ENCODE measurements around the gene PPFIBP1.
A peak's percentile ranks its signal among the peaks of the same experiment; 100 is the strongest.

PPFIBP1 gene

DNA sequence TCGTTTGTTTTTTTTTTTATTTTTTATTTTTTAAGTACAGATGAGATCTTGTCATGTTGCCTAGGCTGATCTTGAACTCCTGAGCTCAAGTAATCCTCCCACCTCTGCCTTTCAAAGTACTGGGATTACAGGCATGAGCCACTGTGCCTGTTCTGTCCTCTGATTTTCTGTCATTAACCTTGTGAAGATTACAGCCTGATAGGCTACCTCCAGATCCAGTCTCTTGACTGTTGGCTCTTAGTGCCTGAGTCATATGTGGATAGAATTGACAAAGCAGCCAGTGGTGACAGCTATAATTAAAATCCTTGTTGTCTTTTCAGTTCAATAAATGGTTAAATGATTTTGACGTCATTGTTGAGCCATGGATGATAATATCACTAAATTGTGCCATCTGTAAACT, 151.0 kb downstream of the PPFIBP1 start:
- DNase-seq = no peak

DNA sequence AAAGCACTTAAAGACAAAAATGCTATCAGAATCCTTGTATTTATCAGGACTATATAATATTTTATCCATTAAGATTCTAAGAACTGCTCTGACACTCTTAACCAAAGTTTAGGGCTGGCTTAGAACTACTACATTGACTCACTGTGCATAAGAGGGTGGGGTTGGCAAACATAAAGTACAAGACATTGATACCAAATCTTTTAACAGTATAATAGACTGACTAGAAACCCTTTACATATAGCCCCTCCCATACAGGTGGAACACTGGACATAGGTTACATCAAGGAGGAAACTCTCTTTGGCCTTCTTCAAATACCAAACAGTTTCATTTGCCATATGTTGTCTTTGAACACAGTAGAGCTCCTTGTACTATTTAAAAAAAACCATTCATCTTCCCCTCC, 156.6 kb downstream of the PPFIBP1 start:
- DNase-seq = no peak

DNA sequence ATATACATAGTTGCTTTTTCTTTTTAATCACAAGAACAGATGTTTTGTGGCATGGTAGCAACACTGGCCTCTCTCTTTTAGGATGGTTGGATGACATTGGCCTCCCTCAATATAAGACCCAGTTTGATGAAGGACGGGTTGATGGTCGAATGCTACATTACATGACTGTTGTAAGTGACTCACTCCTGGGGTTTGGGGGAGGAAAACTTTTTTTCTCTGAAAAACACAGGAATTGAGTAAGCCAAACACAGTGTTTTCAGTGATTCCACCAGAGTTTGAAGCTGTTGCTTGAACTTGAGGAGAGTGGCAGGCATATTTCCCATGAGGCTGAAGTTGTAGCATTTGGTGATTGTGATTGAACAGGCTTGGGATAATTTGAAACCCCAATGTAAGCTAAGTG, 158.5 kb downstream of the PPFIBP1 start:
- DNase-seq = no peak

DNA sequence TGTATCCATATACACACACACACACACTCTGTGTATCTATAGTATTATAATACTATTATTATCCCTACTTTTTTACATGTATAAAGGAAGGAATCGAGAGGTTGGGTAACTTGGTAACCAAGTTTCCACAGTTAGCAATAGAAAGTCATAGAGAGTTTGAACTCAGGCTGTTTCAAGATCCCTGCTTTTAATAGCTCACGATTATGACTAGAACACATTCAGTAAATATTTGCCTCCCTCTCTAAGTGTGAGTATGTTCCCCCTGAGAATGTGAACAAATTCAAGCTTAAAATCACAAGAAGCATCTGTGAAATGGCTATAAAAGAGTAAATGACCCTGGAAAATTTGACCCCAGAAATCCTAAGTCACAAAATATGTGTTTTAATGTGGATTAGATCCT, 161.3 kb downstream of the PPFIBP1 start:
- DNase-seq = no peak

DNA sequence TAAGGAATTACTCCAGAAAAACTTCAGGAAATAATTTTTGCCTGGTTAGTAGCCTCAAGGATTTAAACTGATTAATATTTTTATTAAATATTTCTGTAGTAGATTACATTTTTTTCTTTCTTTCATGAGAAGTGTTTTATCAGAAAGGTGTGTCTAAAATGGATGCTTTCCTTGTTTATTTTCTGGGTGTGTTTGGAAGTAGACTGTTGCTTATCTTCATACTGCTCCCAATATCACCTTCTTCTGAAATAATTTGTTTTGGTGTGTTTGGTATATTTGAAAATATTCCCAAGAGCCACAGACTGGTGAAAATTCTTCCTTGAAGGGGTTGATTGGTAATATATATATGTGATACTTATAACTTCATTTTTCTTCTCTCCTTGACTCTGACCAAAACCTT, 162.1 kb downstream of the PPFIBP1 start:
- no peak for DNase-seq

DNA sequence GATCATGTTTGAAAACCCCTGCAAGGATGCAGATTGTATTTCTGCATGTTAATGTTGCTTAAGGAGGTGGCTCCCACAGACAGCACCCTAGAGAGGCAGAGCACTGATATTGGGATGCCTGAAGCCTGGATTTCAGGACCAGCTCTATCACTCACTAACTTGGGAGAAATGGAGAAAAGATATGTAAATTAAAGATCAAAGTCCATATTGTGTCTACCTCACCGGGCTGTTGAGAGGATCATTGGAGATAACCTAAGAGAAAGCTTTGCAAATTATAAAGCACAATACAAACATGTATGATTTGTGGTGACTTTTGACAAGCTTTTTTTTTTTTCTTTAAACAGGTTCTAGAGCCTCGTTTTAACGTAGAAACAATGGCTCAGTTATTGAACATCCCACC, 164.7 kb downstream of the PPFIBP1 start:
- DNase-seq = no peak

DNA sequence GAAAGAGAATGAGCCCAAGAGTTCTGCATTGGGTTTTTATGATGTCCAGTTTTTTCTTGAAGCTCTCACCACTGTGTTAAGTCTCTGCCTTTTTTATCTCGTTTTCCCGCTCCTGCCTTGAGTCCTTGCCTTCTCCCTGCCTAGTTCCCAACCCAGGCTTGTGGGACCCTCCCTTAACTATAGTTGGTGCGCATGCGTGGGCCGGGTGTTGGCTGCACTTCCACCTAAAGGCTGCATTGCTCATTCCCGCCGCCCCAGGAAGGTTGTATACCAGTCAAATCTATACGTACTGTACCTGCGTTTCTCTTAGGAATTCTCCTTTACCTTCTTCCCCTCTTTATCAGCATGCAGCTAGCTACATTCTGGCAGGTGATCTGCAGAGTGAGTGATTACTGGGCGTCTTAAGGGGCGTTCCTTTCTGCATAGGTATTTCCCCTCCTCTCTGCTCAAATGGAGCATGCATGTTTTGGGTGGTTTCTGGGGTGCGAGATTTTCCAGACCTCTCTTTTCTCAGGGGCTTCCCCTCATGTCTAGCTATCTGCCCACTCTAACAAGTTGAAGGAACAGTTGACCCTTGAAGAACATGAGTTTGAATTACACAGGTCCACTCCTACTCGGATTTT, 165.7 kb downstream of the PPFIBP1 start:
- DNase-seq = no peak

DNA sequence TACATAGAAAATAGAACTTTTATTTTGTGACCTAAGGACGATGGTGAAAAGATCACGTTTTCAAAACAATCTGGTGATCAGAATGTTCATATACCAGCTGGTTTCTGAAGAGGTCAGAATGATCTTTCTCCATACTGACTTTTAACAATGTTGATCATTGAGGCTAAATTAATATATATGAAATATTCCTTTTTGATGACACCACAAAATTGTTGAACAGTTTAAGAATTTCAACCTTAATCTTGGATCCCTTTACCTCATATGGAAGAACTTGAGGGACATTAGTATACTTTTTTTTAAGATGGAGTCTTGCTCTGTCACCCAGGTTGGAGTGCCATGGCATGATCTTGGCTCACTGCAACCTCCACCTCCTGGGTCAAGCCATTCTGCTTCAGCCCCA, 169.4 kb downstream of the PPFIBP1 start:
- no peak for DNase-seq

DNA sequence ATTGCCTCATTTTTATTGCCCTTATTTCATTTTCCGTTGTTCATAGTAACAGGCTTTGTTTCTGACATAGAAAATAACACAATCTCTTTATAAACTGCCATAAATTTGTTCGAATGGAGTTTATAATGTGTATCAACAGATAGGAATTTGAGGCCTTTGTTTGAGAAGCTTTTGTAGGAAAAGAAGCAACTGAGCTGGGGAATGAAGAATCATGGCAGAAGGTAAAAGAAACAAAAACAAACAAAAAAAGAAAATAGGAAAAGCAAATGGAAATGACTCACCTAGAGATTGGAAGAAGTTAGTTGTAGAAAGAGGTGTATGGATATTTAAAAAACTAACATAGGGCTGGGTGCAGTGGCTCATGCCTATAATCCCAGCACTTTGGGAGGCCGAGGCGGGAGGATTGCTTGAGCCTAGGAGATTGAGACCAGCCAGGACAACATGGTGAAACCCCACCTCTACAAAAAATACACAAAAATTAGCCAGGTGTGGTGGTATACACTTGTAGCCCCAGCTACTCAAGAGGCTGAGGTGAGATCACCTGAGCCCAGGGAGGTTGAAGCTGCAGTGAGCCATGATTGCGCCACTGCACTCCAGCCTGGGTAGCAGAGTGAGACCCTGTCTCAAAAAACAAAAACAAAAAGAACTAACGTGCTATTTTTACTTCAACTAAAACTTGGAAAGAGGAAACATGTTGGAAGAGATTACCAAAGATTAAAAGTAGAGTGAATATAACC, 171.7 kb downstream of the PPFIBP1 start:
- no peak for DNase-seq

DNA sequence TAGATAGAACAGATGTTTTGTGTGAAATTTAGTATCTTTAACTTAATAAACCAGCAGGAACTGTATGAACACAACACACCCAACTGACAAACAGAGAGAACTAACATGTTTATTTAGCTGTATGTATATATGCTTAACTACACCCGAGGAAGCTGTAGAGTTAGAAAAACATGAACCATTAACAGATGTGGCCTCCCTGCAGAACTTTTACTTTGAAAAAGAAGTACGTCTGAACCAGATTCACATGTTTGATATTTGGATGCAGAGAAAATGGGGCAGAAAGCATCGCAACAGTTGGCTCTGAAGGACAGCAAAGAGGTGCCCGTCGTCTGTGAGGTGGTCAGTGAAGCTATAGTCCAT, 172.3 kb downstream of the PPFIBP1 start, which contains the start of gene REP15:
Gene REP15, plus strand, starts transcription at position 155 of the 360 bp plus-strand sequence. Its CDS starts 116 bp downstream, at position 271.
- DNase-seq = no peak

DNA sequence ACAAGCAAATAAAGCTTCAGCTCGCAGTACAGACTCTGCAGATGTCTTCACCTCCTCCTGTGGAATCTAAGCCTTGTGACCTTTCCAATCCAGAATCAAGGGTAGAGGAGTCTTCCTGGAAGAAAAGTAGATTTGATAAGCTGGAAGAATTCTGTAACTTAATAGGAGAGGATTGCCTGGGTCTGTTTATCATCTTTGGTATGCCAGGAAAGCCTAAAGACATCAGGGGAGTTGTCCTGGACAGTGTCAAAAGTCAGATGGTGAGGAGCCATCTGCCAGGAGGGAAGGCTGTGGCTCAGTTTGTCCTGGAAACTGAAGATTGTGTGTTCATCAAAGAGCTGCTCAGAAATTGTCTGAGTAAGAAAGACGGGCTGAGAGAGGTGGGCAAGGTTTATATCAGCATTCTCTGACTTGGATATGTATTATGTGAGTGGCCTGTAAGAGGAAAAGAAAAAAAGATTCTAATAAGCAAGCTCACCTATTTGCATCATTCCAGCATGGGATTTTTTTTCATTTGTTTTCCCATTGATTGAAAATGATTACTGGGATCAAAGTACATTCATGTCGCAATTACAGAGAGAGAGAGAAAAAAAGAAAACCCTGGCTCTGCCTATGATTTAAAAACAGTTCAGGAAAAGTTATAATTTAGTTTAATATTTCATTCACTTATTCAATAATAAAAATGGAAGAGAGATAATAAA, 173.0 kb downstream of the PPFIBP1 start:
- DNase-seq = no peak

DNA sequence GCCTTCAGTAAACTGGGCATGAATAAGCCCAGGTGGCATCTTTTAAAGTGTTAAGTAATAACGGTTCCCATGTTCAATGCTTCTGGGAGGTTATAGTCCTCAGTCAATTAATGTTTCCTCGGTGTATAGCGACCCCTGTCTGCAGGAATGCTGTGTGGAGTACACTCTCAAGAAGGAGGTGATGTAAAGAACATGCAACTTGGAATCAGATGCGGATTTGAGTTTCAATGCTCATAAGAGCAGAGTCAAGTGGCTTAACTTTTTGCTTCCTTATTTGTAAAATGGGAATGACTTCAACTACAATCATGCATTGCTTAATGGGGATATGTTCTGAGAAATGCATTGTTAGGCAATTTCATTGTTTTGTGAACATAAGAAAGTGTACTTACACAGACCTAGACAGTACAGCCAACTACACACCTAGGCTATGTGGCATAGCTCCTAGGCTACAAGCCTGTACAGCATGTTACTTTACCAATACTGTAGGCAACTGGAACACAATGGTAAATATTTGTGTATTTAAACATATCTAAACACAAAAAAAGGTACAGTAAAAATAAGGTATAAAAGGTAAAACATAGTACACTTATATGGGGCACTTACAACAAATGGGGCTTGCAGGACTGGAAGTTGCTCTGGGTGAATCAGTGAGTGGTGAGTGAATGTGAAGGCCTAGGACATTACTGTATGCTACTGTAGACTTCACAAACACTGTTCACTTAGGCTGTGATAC, 179.9 kb downstream of the PPFIBP1 start:
- peak; percentile 15 for DNase-seq

DNA sequence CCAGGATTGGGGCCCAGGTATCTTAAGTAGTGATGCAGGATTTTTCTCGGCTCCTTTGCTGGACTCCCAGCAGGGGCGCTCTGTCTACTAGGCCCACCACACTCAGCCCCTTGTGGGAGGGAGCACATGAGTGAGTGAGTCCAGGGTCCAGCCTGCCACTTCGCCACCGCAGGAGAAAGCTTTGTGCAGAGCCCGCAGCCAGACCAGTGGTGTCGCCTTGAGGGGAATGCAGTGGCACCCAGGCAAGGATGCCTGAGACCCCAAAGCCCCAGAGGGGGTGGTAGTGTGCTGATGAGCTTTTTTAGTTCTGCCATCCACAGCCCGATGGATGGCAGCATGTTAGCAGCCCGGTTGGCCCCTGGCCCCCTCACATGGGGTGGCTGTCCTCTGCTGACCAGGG, 181.3 kb downstream of the PPFIBP1 start:
- no peak for DNase-seq

DNA sequence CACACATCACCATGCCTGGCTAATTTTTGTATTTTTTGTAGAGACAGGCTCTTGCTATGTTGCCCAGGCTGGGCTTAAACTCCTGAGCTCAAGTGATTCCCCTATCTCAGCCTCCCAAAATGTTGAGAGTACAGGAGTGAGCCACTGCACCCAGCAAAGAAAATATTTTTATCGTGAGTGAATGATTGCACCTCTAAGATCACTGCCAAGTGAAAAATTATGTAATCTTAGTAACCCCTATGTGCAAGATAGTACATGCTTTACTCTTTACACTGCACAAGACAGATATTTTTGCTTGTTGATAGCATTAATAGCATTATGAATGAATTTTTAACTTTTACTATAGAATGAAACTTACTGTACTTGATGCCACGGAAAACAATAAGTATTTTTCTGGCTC, 183.2 kb downstream of the PPFIBP1 start:
- no peak for DNase-seq

DNA sequence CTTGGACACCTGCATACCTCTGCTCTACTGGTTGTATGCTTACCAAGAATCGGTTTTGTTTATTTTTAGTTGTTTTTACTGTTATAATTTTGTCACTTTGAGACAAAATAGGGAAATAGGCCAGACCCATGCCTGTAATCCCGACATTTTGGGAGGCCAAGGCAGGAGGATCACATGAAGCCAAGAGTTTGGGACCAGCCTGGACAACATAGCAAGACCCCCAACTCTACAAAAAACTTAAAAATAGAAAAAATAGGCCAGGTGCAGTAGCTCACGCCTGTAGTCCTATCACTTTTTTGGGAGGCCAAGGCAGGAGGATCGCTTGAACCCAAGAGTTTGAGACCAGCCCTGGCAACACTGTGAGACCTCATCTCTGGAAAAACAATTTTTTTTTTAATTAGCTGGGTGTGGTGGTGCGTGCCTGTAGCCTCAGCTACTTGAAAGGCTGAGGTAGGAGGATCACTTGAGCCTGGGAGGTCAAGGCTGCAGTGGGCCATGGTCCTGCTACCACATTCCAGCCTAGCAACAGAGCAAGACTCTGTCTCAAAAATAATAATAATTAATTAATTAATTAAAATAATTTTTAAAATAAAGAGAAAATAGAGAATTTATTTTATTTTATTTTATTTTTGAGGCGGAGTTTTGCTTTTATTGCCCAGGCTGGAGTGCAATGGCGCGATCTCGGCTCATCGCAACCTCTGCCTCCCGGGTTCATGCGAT, 185.4 kb downstream of the PPFIBP1 start:
- no peak for DNase-seq

DNA sequence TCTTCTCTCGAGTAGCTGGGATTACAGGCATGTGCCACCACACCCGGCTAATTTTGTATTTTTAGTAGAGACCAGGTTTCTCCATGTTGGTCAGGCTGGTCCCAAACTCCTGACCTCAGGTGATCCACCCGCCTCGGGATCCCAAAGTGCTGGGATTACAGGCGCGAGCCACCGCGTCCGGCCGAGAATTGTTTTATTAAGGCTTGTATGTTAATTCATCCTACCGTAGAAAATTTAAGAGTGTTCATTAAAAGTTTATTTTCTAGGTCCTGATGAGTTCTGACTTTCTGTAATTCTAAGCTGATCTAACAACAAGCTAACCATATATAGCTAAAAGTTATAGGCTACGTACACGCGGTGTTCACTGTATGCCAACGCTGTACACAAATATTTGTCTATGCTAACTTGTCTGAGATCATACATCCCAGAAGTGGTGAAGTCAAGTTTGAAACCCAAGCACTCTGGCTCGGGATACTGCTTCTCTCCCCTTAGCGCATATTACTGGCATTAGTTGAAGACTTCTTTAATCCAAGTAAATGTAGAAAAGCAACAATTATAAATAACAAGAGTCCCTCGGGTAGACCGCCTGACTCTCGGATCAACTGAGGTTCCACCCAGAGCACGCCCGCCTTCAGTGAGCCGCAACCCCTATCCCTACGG, 186.1 kb downstream of the PPFIBP1 start:
- no peak for DNase-seq

DNA sequence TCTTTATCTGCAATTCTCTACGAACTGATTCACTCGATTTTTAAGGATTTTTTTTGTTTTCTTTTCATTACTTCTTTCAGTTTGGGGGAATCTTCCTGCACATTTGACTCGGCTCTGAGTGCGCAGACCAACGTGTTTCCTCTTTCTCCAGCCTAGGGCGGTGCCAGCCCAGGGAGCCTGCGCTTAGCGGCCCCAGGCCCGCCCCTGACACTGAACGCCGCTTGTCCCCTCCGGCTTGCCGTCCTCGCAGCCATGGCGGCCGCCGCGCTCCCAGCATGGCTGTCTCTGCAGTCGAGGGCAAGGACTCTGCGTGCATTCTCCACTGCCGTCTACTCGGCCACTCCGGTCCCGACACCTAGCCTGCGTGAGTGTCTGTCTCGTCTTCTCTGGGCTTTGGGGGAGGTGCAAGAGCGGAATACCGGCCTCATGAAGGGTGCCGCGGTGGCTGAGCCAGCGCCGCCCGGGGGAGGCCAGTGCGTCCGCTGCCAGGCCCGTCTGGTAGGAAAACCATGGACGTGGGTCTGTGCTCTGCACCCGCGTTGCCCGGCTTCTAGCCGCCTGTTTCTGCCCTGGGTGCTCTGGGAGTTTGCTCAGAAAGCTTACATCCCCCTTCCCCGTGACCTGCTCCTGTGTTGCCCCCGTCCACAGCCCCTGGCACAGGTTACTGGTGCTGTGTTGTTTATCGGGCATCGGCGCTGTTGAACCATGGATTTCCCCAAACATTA, 186.7 kb downstream of the PPFIBP1 start, which contains the start of gene MRPS35:
Gene MRPS35, plus strand, starts transcription at position 241 of the 725 bp plus-strand sequence. Its CDS starts 12 bp downstream, at position 253.
- peak; percentile 61 for DNase-seq

DNA sequence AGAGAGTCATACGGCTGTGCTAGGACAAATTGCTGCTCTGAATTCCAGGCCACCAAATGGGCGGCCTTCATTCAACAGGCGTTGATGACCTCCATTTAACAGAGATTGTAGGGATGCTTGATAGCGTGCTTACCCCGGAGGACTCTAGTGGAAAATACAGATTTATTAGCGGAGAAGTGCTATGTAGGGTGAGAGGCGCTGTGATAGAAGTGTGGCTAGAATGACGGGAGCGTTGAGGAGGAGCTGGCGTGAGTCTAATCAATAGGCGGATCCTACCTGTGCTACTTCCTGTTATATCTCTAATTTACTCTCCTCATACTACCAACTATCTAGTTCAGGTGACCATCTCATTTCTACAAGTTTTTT, 187.3 kb downstream of the PPFIBP1 start:
- DNase-seq = no peak

DNA sequence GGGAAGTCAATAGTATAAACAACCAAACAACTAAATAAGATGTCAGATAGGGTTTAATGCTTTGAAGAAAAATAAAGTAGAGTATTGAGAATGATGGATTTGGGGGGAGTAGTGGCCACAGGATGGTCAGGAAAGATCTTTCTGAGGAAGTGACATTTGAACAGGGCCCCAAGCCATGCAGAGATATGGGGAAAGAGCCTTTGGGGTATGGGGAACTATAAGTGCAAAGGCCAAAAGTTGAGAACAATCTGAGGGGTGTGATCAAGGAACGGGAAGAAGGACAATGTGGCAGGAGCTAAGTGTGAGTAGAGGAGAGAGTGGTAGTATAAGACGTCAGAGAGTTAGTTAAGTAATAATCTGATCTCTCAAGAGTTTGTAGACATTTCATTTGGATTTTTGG, 188.0 kb downstream of the PPFIBP1 start:
- no peak for DNase-seq

DNA sequence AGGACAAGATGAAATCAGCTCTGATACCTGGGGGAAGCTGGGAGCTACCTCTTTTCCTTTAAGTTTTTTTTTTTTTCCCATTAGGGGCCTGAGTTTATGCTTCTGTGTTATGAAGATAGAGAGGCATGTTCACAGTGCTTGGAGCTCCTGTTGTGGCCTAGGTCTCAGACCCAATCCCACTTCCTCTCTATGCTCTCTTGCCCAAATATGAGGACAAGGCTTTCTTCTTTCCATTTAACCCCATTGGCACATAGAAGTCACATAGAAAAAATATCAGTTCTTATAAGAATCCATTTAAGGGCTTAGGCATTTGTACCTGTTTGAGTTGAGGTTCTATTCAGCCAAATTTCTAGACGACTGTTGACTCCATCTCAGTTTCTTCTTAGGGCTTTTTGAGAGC, 199.2 kb downstream of the PPFIBP1 start:
- DNase-seq = no peak

DNA sequence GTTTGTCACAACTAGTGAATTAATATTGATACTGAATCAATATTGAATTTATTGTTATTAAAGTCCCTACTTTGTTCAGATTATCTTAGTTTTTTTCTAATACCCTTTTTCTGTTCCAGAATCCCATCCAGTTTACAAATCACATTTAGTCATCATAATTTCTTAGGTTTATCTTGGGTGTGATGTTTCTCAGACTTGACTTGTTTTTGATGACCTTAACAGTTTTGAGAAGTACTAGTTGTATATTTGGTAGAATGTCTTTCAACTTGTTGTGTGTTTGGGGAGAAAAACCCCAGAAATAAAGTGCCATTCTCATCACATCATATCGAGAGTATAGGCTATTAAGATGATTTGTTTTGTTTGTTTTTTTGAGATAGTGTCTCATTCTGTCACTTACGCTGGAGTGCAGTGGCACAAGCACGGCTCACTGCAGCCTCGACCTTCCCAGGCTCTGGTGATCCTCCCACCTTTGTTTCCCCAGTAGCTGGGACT, 206.1 kb downstream of the PPFIBP1 start:
- DNase-seq = no peak
